ENCODE results near the gene NFYC. TPM values are rescaled to one million over a fixed set of nuclear protein-coding genes. Genes with fewer than 3 reads are reported as not detected.

NFYC gene
- total RNA-seq, 2 donors from 2014 or later, result 57.0 to 75.1 TPM

GRCh38 chr1:40692429-40692895 is 958 bp downstream of the NFYC start:
- DNase-seq (ENCODE audit: low spot score), result peak; percentile 59
- peaks cover 0 to 38% of the 10 kb centered on the region in 2 donors for H3K4me1 ChIP-seq

DNA sequence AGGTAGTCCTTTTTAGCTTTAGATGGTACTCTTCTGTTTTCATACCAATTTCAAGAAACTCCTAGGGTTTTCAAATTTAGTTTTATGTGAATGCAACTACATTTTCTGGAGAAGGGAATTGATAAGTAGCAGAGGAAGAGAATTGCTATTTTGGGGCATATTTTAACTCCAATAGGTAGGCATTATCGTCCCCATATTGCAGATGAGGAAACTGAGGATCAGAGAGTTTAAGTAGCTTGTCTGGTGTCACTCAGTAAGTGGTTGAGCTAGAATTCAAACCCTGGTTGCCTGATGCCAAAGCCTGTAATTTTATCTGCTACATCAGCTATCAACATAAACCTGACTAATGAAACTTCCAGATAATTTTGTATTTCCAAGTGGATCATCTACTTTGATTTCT is 1.9 kb downstream of the NFYC start:
- DNase-seq (ENCODE audit: low spot score), result no peak
- no peaks in the 10 kb centered on the region for H3K36me3 ChIP-seq
- peaks cover 0 to 38% of the 10 kb centered on the region in 2 donors for H3K4me1 ChIP-seq
- no peaks in the 10 kb centered on the region for H3K27me3 ChIP-seq
- no peak overlapping the region for H3K4me3 ChIP-seq
- no peak overlapping the region for H3K27ac ChIP-seq
- H3K9me3 ChIP-seq, result no peaks in the 10 kb centered on the region
- no peak for TF ChIP-seq CTCF (IDR thresholded peaks at IDR 0.05)

More at GRCh38 chr1:40692429-40692895, 958 bp downstream of the NFYC start:
- no peaks in the 10 kb centered on the region for H3K36me3 ChIP-seq
- TF ChIP-seq CTCF (IDR thresholded peaks at IDR 0.05), result no peak
- peak overlapping the region; percentile 100 for H3K27ac ChIP-seq
- H3K9me3 ChIP-seq, result no peaks in the 10 kb centered on the region
- no peaks in the 10 kb centered on the region for H3K27me3 ChIP-seq
- peak overlapping the region; percentile 86 to 91 for H3K4me3 ChIP-seq

DNA sequence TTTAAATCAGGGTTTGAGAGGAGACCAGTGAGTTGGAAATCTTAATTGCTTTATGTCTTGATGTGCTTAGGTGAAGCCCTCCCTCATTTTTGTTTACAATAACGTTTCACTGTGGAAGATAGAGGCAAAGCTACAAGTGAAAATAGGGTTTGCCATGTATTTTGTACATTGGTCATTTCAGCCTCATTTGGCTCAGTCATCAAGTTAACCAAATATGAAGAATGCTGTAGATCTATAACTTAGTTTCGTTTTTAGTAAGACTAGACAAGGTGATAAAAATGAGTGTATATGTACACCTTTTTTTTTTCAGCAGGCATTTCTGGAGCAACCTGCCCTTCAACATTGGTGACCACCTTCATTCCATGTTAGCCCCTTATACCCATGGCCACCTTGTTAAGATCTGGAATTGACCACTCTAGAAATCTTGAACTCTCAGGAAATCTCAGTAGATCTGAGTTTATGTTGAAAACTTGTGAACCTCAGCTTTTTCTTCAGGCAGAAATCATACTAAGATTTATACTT is 2.9 kb downstream of the NFYC start:
- DNase-seq (ENCODE audit: low spot score), result no peak
- TF ChIP-seq CTCF (IDR thresholded peaks at IDR 0.05), result no peak
- H3K36me3 ChIP-seq, result no peaks in the 10 kb centered on the region
- no peaks in the 10 kb centered on the region for H3K27me3 ChIP-seq
- H3K4me3 ChIP-seq, result no peak overlapping the region
- H3K4me1 ChIP-seq, result peaks cover 0 to 44% of the 10 kb centered on the region in 2 donors
- H3K27ac ChIP-seq, result no peak overlapping the region
- H3K9me3 ChIP-seq, result no peaks in the 10 kb centered on the region

- no peaks in the 10 kb centered on the region for H3K9me3 ChIP-seq
- DNase-seq (ENCODE audit: low spot score), result no peak
- no peak overlapping the region for H3K27ac ChIP-seq
- no peak overlapping the region for H3K4me3 ChIP-seq
- peaks cover 0 to 30% of the 10 kb centered on the region in 2 donors for H3K4me1 ChIP-seq
- H3K27me3 ChIP-seq, result no peaks in the 10 kb centered on the region
- no peak for TF ChIP-seq CTCF (IDR thresholded peaks at IDR 0.05)
- H3K36me3 ChIP-seq, result no peaks in the 10 kb centered on the region
These were observed 4.8 kb downstream of the NFYC start for GRCh38 chr1:40696294-40696693.

GRCh38 chr1:40697436-40697835 is 5.9 kb downstream of the NFYC start:
- Histone ChIP-seq H3K27ac (no peak overlapping the region), H3K9me3 (no peaks in the 10 kb centered on the region), H3K4me3 (no peak overlapping the region), H3K27me3 (no peaks in the 10 kb centered on the region), H3K36me3 (no peaks in the 10 kb centered on the region), H3K4me1 (peaks cover 0 to 27% of the 10 kb centered on the region in 2 donors)
- no peak for DNase-seq (ENCODE audit: low spot score)
- no peak for TF ChIP-seq CTCF (IDR thresholded peaks at IDR 0.05)

DNA sequence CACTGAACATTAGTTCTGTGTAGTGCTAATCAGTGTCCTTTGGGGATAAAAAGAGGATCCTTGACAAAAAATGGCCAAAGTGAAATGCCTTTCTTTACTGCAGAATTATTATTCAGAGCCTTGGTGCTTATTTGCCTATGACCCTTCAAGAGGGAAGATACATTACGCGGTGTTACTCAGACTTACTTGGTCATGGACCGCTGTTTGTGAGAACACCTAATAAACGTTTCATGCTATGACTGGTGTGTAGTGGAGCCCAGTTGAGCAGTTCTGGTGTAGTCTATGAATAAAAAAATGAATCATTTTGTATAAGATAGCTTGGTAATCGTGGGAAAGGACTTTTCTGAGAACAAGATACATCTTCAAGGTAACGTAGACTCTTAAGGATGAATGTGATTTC is 8.3 kb downstream of the NFYC start:
- Histone ChIP-seq H3K27ac (no peak overlapping the region), H3K4me3 (no peak overlapping the region), H3K27me3 (no peaks in the 10 kb centered on the region), H3K36me3 (no peaks in the 10 kb centered on the region), H3K4me1 (peaks cover 0 to 27% of the 10 kb centered on the region in 2 donors), H3K9me3 (no peaks in the 10 kb centered on the region)
- no peak for DNase-seq (ENCODE audit: low spot score)
- TF ChIP-seq CTCF (IDR thresholded peaks at IDR 0.05), result no peak
